K562 (cell line): Measurements from ENCODE around the gene NXF1. TPM values are rescaled to one million over a fixed set of nuclear protein-coding genes. Genes with fewer than 3 reads are reported as not detected.

Experiments
- ARNT ChIP-seq, 2 experiments: fragments of 450-650 bp; IDR thresholded peaks; 2 replicates each; pipeline ENCODE4 v1.6.1; 2016; ENCODE audit warnings: mild to moderate bottlenecking in 1 of 2
- BCL6 ChIP-seq: fragments of 250-450 bp; sonication (Bioruptor Pico); IDR thresholded peaks from 2 replicates; pipeline ENCODE4 v1.4.0; 2020
- CC2D1A ChIP-seq: fragments of 450-650 bp; IDR thresholded peaks from 2 replicates; pipeline ENCODE4 v1.6.1; 2017; ENCODE audit warnings: mild to moderate bottlenecking
- CCNT2 ChIP-seq: IDR thresholded peaks from 2 replicates; pipeline ENCODE4 v1.6.1; 2011; ENCODE audit warnings: borderline replicate concordance, low read depth, mild to moderate bottlenecking, moderate library complexity, mixed read lengths, low read length; ENCODE audit not compliant: insufficient read length; ENCODE audit errors: extremely low read depth
- ILF3 ChIP-seq: fragments of 450-650 bp; IDR thresholded peaks from 2 replicates; pipeline ENCODE4 v1.6.1; 2018; ENCODE audit warnings: antibody characterized with exemption, mild to moderate bottlenecking, moderate library complexity, borderline replicate concordance
- IRF2 ChIP-seq: sonication (generic); formaldehyde crosslinking; IDR thresholded peaks from 2 replicates; pipeline ENCODE4 v1.8.1; 2022; ENCODE audit warnings: mild to moderate bottlenecking, missing genetic modification reagents
- JUN ChIP-seq, 2 experiments: sonication (generic) in 1 of 2; formaldehyde crosslinking in 1 of 2; IDR thresholded peaks; 2 replicates each; pipeline versions ENCODE4 v1.6.1 to v1.8.0; 2012 to 2022; ENCODE audit warnings: borderline replicate concordance in 2 of 2, mild to moderate bottlenecking in 2 of 2, improper control_type of control experiment in 1 of 2, low read depth in 1 of 2, low read length in 1 of 2, missing genetic modification reagents in 1 of 2
- PHF20 ChIP-seq: fragments of 450-650 bp; IDR thresholded peaks from 2 replicates; pipeline ENCODE4 v1.6.1; 2018; ENCODE audit not compliant: partially characterized antibody
- POLR2AphosphoS2 ChIP-seq: IDR thresholded peaks from 2 replicates; pipeline ENCODE4 v1.6.1; 2012; ENCODE audit warnings: low read length, improper control_type of control experiment
- PTBP1 ChIP-seq: fragments of 200-400 bp; formaldehyde crosslinking; IDR thresholded peaks from 2 replicates; pipeline ENCODE4 v1.6.1; 2017; ENCODE audit warnings: low read depth, low read length
- RAD21 ChIP-seq, 2 experiments: fragments of 250-450 bp in 1 of 2; fragments of 450-650 bp in 1 of 2; sonication (Bioruptor Pico) in 1 of 2; formaldehyde crosslinking in 1 of 2; IDR thresholded peaks in 1 of 2; conservative IDR thresholded peaks in 1 of 2; 2 replicates each; pipeline versions ENCODE4 v1.4.0 to v1.8.0; 2020 to 2022; ENCODE audit warnings: mild to moderate bottlenecking in 2 of 2, moderate library complexity in 1 of 2
- RCOR1 ChIP-seq, 2 experiments: IDR thresholded peaks; 2 replicates each; pipeline ENCODE4 v1.6.1; 2012; ENCODE audit warnings: low read depth in 2 of 2, low read length in 2 of 2, borderline replicate concordance in 1 of 2, improper control_type of control experiment in 1 of 2
- SP2 ChIP-seq: IDR thresholded peaks from 2 replicates; pipeline ENCODE4 v1.6.1; 2011; ENCODE audit warnings: mild to moderate bottlenecking, low read depth, low read length, moderate library complexity; ENCODE audit not compliant: poor library complexity, severe bottlenecking; ENCODE audit errors: extremely low read depth
- ZC3H4 ChIP-seq: sonication (generic); formaldehyde crosslinking; IDR thresholded peaks from 2 replicates; pipeline ENCODE4 v1.9.0; 2021; ENCODE audit warnings: missing genetic modification reagents, borderline replicate concordance
- ZNF253 ChIP-seq: fragments of 250-450 bp; sonication (Bioruptor Pico); conservative IDR thresholded peaks from 2 replicates; pipeline ENCODE4 v1.6.1; 2021; ENCODE audit warnings: mild to moderate bottlenecking
- ZNF778 ChIP-seq: fragments of 450-650 bp; formaldehyde crosslinking; IDR thresholded peaks from 2 replicates; pipeline ENCODE4 v1.4.0; 2020; ENCODE audit warnings: mild to moderate bottlenecking, moderate library complexity
- polyA plus RNA-seq, 8 experiments: library from polyadenylated mRNA; depleted of rRNA in 4 of 8; stranded (reverse) in 5 of 8; unstranded in 3 of 8; fragments of >200 nt; fragmentation: Nextera tagmentation in 2 of 8; fragmentation: Illumina TruSeq in 1 of 8; extraction: Ambion mirVana in 2 of 8; extraction: Trizol in 1 of 8; gene quantifications; 2 replicates each; pipeline versions ENCODE4 v1.2.1 to v1.2.3, GENCODE V29; 2011 to 2014; ENCODE audit warnings: inconsistent platforms in 1 of 8, missing spikeins in 1 of 8
- total RNA-seq, 7 experiments: library from RNA; depleted of rRNA in 6 of 7; stranded (reverse); fragments of >200 nt in 6 of 7; fragmentation: Illumina TruSeq in 2 of 7; extraction: Trizol in 2 of 7; gene quantifications; 2 replicates each; pipeline versions ENCODE4 v1.2.1 to v1.2.3, GENCODE V29; 2011 to 2021; ENCODE audit warnings: low replicate concordance in 1 of 7
- TF ChIP-seq, protein P1 (sequence below): sonication (generic); formaldehyde crosslinking; IDR thresholded peaks from 2 replicates; pipeline ENCODE4 v1.8.0; 2023; ENCODE audit warnings: mild to moderate bottlenecking, missing genetic modification reagents
- TF ChIP-seq, protein P2 (sequence below): sonication (generic); formaldehyde crosslinking; IDR thresholded peaks from 2 replicates; pipeline ENCODE4 v1.8.1; 2023; ENCODE audit warnings: mild to moderate bottlenecking, missing genetic modification reagents
- TF ChIP-seq, protein P3 (sequence below): IDR thresholded peaks from 2 replicates; pipeline ENCODE4 v1.6.1; 2012; ENCODE audit warnings: low read depth, low read length, improper control_type of control experiment, borderline replicate concordance

Gene NXF1
- total and polyA plus RNA-seq, 9 of the 15 experiments (the other 6 are each of a cell fraction or from before 2014, with no cell fraction given): 18.1 to 98.3 (median 35.8) TPM

DNA sequence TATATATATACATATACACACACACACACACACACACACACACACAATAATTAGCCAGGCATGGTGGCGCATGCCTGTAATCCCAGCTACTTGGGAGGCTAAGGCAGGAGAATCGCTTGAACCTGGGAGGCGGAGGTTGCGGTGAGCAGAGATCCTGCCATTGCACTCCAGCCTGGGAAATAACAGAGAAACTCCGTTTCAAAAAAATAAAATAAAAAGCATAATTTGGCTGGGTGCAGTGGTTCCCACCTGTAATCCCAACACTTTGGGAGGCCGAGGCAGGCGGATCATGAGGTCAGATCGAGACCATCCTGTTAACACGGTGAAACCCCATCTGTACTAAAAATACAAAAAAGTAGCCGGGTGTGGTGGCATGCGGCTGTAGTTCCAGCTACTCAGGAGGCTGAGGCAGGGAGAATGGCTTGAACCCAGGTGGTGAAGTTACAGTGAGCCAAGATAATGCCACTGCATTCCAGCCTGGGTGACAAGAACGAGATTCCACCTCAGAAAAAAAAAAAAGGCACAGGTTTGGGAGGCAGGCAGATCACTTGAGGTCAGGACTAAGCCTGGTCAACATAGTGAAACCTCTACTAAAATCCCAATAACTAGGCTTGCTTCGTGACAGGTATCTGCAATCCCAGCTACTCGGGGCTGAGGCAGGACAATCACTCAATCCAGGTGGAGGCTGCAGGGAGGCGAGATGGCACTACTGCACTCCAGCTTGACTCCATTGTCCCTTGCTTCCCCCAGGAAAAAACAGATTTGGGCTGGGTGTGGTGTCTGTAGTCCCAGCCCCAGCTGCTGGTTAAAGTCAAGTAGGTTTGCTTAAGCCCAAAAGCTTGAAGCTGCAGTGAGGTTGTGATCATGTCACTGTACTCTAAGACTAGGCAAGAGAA lies 45.9 kb upstream of the NXF1 start (continued):
- peak; percentile 82; the same call in 1 of the 2 replicates for TF ChIP-seq PTBP1
- TF ChIP-seq PHF20: no peak
- no peak for TF ChIP-seq RAD21 (CRISPR knock-in tag; conservative IDR thresholded peaks at IDR 0.05 in 1 of 2, IDR thresholded peaks at IDR 0.05 in 1 of 2)
- TF ChIP-seq, protein P1, sequence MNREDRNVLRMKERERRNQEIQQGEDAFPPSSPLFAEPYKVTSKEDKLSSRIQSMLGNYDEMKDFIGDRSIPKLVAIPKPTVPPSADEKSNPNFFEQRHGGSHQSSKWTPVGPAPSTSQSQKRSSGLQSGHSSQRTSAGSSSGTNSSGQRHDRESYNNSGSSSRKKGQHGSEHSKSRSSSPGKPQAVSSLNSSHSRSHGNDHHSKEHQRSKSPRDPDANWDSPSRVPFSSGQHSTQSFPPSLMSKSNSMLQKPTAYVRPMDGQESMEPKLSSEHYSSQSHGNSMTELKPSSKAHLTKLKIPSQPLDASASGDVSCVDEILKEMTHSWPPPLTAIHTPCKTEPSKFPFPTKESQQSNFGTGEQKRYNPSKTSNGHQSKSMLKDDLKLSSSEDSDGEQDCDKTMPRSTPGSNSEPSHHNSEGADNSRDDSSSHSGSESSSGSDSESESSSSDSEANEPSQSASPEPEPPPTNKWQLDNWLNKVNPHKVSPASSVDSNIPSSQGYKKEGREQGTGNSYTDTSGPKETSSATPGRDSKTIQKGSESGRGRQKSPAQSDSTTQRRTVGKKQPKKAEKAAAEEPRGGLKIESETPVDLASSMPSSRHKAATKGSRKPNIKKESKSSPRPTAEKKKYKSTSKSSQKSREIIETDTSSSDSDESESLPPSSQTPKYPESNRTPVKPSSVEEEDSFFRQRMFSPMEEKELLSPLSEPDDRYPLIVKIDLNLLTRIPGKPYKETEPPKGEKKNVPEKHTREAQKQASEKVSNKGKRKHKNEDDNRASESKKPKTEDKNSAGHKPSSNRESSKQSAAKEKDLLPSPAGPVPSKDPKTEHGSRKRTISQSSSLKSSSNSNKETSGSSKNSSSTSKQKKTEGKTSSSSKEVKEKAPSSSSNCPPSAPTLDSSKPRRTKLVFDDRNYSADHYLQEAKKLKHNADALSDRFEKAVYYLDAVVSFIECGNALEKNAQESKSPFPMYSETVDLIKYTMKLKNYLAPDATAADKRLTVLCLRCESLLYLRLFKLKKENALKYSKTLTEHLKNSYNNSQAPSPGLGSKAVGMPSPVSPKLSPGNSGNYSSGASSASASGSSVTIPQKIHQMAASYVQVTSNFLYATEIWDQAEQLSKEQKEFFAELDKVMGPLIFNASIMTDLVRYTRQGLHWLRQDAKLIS (CRISPR knock-in tag): peak; percentile 80
- TF ChIP-seq, protein P2, sequence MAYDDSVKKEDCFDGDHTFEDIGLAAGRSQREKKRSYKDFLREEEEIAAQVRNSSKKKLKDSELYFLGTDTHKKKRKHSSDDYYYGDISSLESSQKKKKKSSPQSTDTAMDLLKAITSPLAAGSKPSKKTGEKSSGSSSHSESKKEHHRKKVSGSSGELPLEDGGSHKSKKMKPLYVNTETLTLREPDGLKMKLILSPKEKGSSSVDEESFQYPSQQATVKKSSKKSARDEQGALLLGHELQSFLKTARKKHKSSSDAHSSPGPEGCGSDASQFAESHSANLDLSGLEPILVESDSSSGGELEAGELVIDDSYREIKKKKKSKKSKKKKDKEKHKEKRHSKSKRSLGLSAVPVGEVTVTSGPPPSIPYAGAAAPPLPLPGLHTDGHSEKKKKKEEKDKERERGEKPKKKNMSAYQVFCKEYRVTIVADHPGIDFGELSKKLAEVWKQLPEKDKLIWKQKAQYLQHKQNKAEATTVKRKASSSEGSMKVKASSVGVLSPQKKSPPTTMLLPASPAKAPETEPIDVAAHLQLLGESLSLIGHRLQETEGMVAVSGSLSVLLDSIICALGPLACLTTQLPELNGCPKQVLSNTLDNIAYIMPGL (CRISPR knock-in tag): peak; percentile 4; the same call in 1 of the 2 replicates
- peak in 1 of 2 experiments; percentile 54; a peak in 2 of 4 replicates for TF ChIP-seq ARNT (IDR thresholded peaks at IDR 0.05)
- peak; percentile 18 to 49; a peak in 2 of 4 replicates for TF ChIP-seq RCOR1 (IDR thresholded peaks at IDR 0.05; ENCODE audit: borderline replicate concordance in 1 of 2, low read depth in 2 of 2, low read length in 2 of 2)
- TF ChIP-seq JUN (IDR thresholded peaks at IDR 0.05; ENCODE audit: borderline replicate concordance, low read depth, low read length): no peak
- TF ChIP-seq JUN (CRISPR knock-in tag; IDR thresholded peaks at IDR 0.05; ENCODE audit: borderline replicate concordance): no peak
- TF ChIP-seq ZC3H4: 0 out of 2 replicates have a peak, but pooled peaks have one; percentile 54
- TF ChIP-seq BCL6: no peak
- TF ChIP-seq ZNF778 (CRISPR knock-in tag): no peak
- TF ChIP-seq ILF3: peak; percentile 62
- TF ChIP-seq, protein P3, sequence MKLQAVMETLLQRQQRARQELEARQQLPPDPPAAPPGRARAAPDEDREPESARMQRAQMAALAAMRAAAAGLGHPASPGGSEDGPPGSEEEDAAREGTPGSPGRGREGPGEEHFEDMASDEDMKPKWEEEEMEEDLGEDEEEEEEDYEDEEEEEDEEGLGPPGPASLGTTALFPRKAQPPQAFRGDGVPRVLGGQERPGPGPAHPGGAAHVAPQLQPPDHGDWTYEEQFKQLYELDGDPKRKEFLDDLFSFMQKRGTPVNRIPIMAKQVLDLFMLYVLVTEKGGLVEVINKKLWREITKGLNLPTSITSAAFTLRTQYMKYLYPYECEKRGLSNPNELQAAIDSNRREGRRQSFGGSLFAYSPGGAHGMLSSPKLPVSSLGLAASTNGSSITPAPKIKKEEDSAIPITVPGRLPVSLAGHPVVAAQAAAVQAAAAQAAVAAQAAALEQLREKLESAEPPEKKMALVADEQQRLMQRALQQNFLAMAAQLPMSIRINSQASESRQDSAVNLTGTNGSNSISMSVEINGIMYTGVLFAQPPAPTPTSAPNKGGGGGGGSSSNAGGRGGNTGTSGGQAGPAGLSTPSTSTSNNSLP: peak; percentile 31; the same call in 1 of the 2 replicates
- peak; percentile 21 for TF ChIP-seq CCNT2
- peak; percentile 3 for TF ChIP-seq SP2
- peak; percentile 84 for TF ChIP-seq ZNF253 (CRISPR knock-in tag)
- no peak for TF ChIP-seq IRF2
- TF ChIP-seq POLR2AphosphoS2: peak; percentile 99
- no peak for TF ChIP-seq CC2D1A
